Heart left ventricle (tissue), 16 donors: Measurements from ENCODE around the gene FAM241B. TPM values are rescaled to one million over a fixed set of nuclear protein-coding genes. Genes with fewer than 3 reads are reported as not detected.

Experiments
- ATAC-seq, 4 donors: fragments of 200-7000 bp; cut with Tn5 transposase; one replicate each; pipeline ENCODE4 v1.9.1; 2020 to 2022; ENCODE audit warnings: moderate library complexity in 4 of 4, mild to moderate bottlenecking in 3 of 4, moderate number of reproducible peaks in 1 of 4
- DNase-seq, 5 donors: peaks; one replicate each; pipeline ENCODE4 v3.0.0-alpha.2; 2020
- H3K27ac ChIP-seq, 12 donors: fragments of 200-600 bp; sonication (generic) in 4 of 12; one replicate each; pipeline versions ENCODE4 v1.5.0 to v1.8.0; 2016 to 2022; ENCODE audit warnings: mild to moderate bottlenecking in 2 of 12
- H3K27me3 ChIP-seq, 9 donors: fragments of 200-600 bp; sonication (generic) in 2 of 9; one replicate each; pipeline versions ENCODE4 v1.5.1 to v1.8.0; 2016 to 2022; ENCODE audit warnings: mild to moderate bottlenecking in 3 of 9
- H3K36me3 ChIP-seq, 9 donors: fragments of 200-600 bp; sonication (generic) in 2 of 9; one replicate each; pipeline versions ENCODE4 v1.5.0 to v1.8.0; 2018 to 2022; ENCODE audit warnings: mild to moderate bottlenecking in 2 of 9
- H3K4me1 ChIP-seq, 12 donors: fragments of 200-600 bp; sonication (generic) in 4 of 12; one replicate each; pipeline versions ENCODE4 v1.5.0 to v1.8.0; 2016 to 2022; ENCODE audit warnings: mild to moderate bottlenecking in 3 of 12
- H3K4me3 ChIP-seq, 12 donors: fragments of 200-600 bp; sonication (generic) in 4 of 12; one replicate each; pipeline versions ENCODE4 v1.5.0 to v1.8.0; 2017 to 2022; ENCODE audit warnings: mild to moderate bottlenecking in 9 of 12, moderate library complexity in 4 of 12
- H3K9me3 ChIP-seq, 12 donors: fragments of 200-600 bp; sonication (generic) in 4 of 12; one replicate each; pipeline versions ENCODE4 v1.5.0 to v1.8.0; 2016 to 2022; ENCODE audit warnings: mild to moderate bottlenecking in 1 of 12
- POLR2A ChIP-seq, 2 donors: fragments of 450-650 bp; IDR thresholded peaks; one replicate each; pipeline ENCODE4 v1.6.1; 2017; ENCODE audit warnings: antibody characterized with exemption in 2 of 2, mild to moderate bottlenecking in 2 of 2, moderate library complexity in 2 of 2
- WGBS, 4 donors: extraction: QIAGEN DNeasy Blood & Tissue Kit in 2 of 4; methylation state at CpG; one replicate each; pipeline versions ENCODE4 v1.1.5 to v1.1.7; 2013 to 2018; 5-methylcytosine and 5-hydroxymethylcytosine counted together
- intact Hi-C, 10 donors: fragments of 100-400 bp; cut with DNase I; formaldehyde crosslinking; loops; one replicate each; pipeline versions ENCODE4 v1.11.1 to v1.14.2; 2022
- polyA plus RNA-seq, 2 donors: library from polyadenylated mRNA; stranded (reverse); fragments of 200-250 nt; gene quantifications; one replicate each; pipeline ENCODE4 v1.2.3, GENCODE V29; 2013
- total RNA-seq, 9 donors: library from RNA; depleted of rRNA in 2 of 9; stranded (reverse); fragments of >200 nt in 2 of 9; fragmentation: NEBNext Ultra II Directional in 3 of 9; extraction: Animal tissue kit (Norgen Biotek cat#: 25700) in 3 of 9; gene quantifications; one replicate each; pipeline versions ENCODE4 v1.1.0 to v1.2.4, GENCODE V29; 2016 to 2023
- TF ChIP-seq, protein P1 (sequence below), 12 donors: fragments of 200-600 bp; sonication (generic) in 4 of 12; IDR thresholded peaks; one replicate each; pipeline versions ENCODE4 v1.5.0 to v1.8.0; 2018 to 2022; ENCODE audit warnings: antibody characterized with exemption in 12 of 12, mild to moderate bottlenecking in 5 of 12
- donor health status: ischemic (EF 13 %, LVEDD 7.1; RV severe dilation, severe dysfunction).
- donor health status: healthy with polysubstance abuse.
- donor health status: DM: no; HTN: yes; CAD: no.
- donor health status: DM: no; HTN: no; CAD: no.
- donor health status: ischemic (EF 25% LVEDD 6.9; RV normal size, moderate dysfunction).
- donor health status: ischemic (EF 25% LVEDD 5.7; RV mildly dilated, moderate dysfunction).
- donor health status: healthy.
- donor health status: DM: yes; HTN: yes; CAD: no.
- donor health status: ischemic (EF 35%, LVEDD 5.7; RV mildly dilated, moderate dysfunction).
- donor health status: nonischemic (EF 11% LVEDD 7.7; RV severe dilation, severe dysfunction).
- donor health status: DM: yes; HTN: yes; CAD: no.
- donor health status: PGD.
- donor health status: ischemic (EF 29% LVEDD 5.4; RV normal size, mild dysfunction).
- donor health status: nonischemic (EF 23%, LVEDD 6.1; RV moderate dilation, normal function).

Gene FAM241B
- total and polyA plus RNA-seq, 11 donors: 0.64 to 7.8 (median 4.5) TPM

DNA sequence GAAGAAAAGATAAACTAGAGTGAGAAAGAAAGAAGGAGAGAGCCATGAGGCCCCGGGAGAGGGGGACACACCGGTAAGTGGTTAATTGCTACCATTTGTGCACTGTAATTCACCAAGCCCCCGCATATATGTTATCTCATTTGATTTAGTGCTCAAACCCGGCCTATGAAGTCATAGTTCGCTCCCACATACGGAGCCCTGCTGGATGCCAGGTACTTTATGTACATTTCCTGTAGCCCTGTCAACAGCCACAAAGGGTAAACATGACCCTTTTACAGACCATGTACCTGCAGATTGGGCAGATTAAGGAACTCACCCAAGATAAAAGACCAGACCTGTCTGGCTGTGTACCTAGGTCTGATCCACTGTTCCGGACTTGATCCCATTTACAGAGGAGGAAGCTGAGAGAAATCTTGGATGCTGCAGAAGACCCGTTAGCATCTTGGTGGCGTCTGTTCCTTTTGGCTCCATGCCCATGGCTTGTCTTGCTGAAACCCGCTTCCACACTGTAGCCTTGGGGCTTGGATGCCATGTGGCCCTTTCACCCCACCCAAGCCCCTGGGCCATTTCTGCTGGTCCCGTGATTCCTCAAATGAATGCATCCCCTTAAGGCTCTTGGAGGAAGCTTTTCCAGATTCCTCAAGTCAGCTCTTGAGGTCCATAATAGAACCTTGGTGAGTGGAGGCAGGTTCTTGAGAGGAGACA, 32.3 kb downstream of the FAM241B start:
- Histone ChIP-seq H3K4me3 (no peak overlapping the region), H3K9me3 (no peaks in the 10 kb centered on the region), H3K4me1 (peaks cover 0 to 3% (median 0%) of the 10 kb centered on the region in 12 donors), H3K27me3 (peaks cover 0 to 13% (median 2%) of the 10 kb centered on the region in 9 donors), H3K36me3 (no peaks in the 10 kb centered on the region), H3K27ac (no peak overlapping the region)
- TF ChIP-seq, protein P1, sequence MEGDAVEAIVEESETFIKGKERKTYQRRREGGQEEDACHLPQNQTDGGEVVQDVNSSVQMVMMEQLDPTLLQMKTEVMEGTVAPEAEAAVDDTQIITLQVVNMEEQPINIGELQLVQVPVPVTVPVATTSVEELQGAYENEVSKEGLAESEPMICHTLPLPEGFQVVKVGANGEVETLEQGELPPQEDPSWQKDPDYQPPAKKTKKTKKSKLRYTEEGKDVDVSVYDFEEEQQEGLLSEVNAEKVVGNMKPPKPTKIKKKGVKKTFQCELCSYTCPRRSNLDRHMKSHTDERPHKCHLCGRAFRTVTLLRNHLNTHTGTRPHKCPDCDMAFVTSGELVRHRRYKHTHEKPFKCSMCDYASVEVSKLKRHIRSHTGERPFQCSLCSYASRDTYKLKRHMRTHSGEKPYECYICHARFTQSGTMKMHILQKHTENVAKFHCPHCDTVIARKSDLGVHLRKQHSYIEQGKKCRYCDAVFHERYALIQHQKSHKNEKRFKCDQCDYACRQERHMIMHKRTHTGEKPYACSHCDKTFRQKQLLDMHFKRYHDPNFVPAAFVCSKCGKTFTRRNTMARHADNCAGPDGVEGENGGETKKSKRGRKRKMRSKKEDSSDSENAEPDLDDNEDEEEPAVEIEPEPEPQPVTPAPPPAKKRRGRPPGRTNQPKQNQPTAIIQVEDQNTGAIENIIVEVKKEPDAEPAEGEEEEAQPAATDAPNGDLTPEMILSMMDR (IDR thresholded peaks at IDR 0.05): no peak
- no peak for TF ChIP-seq POLR2A (IDR thresholded peaks at IDR 0.05)
- ATAC-seq (no peak), DNase-seq (no peak)
- 70 to 76% (median 73%) methylated on average over 11 of the region's 11 CpGs for WGBS, 4 donors
- intact Hi-C loops: no loop called here

DNA sequence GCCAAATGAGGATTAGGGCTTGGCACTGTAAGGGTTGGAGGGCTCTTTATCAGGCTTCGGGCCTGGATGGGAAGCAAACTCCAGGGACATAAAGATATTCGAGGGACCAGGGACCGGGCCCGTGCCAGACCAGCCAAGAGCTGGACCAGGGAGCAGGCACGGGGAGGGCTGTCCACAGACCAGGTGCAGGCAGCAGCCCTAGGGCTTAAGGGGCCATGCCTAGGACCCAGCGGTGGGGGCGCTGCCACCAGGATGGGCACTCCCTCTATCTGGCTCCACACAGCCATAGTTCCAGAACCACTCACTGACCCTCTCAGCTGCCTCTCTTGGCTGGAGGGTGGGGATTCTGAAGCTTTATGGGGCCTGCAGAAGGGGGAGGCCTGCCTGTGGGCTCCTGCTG, 32.9 kb downstream of the FAM241B start:
- Histone ChIP-seq H3K4me1 (no peaks in the 10 kb centered on the region), H3K9me3 (no peaks in the 10 kb centered on the region), H3K4me3 (no peak overlapping the region), H3K36me3 (no peaks in the 10 kb centered on the region), H3K27me3 (peaks cover 0 to 13% (median 2%) of the 10 kb centered on the region in 9 donors), H3K27ac (no peak overlapping the region)
- no peak for ATAC-seq
- DNase-seq: no peak
- intact Hi-C loops: no loop called here
- TF ChIP-seq, protein P1 (IDR thresholded peaks at IDR 0.05): no peak
- TF ChIP-seq POLR2A (IDR thresholded peaks at IDR 0.05): no peak
- 27 to 81% (median 75%) methylated on average over 3 to 7 of the region's 7 CpGs for WGBS, 4 donors

DNA sequence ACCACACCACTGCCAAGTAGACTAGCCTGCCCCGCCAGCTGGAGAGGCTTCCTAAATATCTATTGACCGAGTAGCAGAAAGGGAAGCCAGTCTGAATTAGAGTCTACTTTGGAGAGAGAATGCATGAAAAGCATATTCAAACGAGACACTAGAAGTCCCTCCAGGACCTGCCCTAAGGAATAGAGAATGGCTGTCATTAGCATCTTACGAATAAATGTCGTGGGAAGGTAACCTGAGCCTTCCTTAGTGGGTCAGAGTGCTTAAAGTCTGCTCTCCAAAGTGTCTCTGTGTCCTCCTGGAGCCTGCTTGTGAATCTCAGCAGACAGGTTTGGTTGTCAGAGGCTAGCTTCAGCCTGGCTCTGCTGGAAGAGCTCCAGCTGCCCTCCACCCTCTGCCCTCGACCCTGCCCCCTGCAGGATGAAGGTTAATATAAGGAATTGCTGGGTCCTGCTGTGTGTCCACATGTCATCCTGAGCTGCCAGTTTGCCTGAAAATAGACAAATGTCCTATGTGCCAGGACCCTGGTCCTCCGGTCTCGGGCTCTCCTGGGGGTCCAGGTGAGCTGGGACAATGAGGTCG, 33.4 kb downstream of the FAM241B start:
- intact Hi-C loops: no loop called here
- Histone ChIP-seq H3K4me3 (no peak overlapping the region), H3K27me3 (peaks cover 0 to 18% (median 2%) of the 10 kb centered on the region in 9 donors), H3K36me3 (no peaks in the 10 kb centered on the region), H3K27ac (no peak overlapping the region), H3K4me1 (no peaks in the 10 kb centered on the region), H3K9me3 (no peaks in the 10 kb centered on the region)
- WGBS, 4 donors: 67 to 82% (median 78%) methylated on average over 6 to 9 of the region's 9 CpGs
- no peak for ATAC-seq
- TF ChIP-seq POLR2A (IDR thresholded peaks at IDR 0.05): no peak
- TF ChIP-seq, protein P1 (IDR thresholded peaks at IDR 0.05): no peak
- DNase-seq: no peak

DNA sequence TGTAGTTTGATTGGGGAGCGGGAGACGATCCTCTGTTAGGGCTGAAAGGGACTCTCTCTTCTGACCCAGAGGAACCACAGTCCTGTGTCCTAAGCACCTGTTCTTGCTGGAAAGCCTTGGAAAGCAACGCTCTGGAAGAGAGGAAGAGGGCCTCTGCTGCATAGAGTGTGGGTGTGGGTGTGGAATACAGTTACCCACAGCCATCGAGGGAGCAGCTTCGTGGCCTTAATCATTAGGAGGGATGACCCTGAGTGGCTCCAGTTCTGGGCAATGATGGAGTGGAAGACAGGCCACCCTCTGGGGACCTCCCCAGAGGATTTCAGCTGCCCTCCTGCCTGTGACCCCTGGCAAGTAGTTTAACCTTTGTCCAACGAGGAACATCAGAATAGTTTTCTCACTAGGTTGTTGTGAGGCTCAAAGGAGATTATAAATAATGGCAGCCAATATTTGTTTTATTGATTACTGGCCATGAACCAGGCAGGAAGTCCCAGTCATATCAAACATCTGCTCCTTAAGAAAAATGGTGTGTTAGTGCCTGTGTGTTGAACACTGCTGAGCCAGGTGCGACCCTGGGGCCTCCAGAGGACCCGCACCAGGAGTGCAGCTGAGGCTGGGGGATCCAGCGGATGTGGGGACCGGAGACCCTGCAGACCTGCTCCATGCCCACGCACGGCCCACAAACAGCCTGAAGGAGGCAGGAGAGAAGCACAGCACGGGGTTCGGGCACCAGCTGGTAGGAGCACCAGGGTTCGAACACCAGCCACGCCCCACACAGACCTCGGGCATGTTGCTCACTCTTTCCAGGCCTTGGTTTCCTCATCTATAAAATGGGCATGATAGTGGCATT, 35.6 kb downstream of the FAM241B start:
- Histone ChIP-seq H3K36me3 (no peaks in the 10 kb centered on the region), H3K4me1 (no peaks in the 10 kb centered on the region), H3K27ac (no peak overlapping the region), H3K9me3 (no peaks in the 10 kb centered on the region), H3K27me3 (peaks cover 0 to 32% (median 4%) of the 10 kb centered on the region in 9 donors), H3K4me3 (no peak overlapping the region)
- intact Hi-C loops: no loop called here
- no peak for TF ChIP-seq POLR2A (IDR thresholded peaks at IDR 0.05)
- TF ChIP-seq, protein P1 (IDR thresholded peaks at IDR 0.05): no peak
- ATAC-seq: no peak
- DNase-seq: no peak
- 71 to 87% (median 81%) methylated on average over 13 to 17 of the region's 17 CpGs for WGBS, 4 donors
